HepG2 (cell line): Measurements from ENCODE around the gene MLH1. TPM values are rescaled to one million over a fixed set of nuclear protein-coding genes. Genes with fewer than 3 reads are reported as not detected.

Source experiments
- ATAC-seq: fragments of 200-7000 bp; cut with Tn5 transposase; 3 replicates; pipeline ENCODE4 v1.9.1; 2020; ENCODE audit warnings: mild to moderate bottlenecking, moderate library complexity
- BruUV-seq: library from RNA; stranded (reverse); fragments of 400-500 nt; replicated peaks from 2 replicates; lab custom pipeline; 2021; lab: Mats Ljungman, UMichigan
- CTCF ChIA-PET: fragments of 300-600 bp; formaldehyde crosslinking; extraction: SDS; loops from one replicate; lab custom pipeline; 2021; ENCODE audit warnings: low total read pairs, inconsistent platforms, low intra/inter-chr PET ratio; lab: Yijun Ruan, JAX
- POLR2A ChIA-PET: fragments of 350-600 bp; sonication (Branson Sonifier 250); formaldehyde crosslinking; loops from one replicate; lab custom pipeline; 2020; ENCODE audit warnings: antibody characterized with exemption, inconsistent platforms; lab: Yijun Ruan, JAX
- DNase-seq: peaks from one replicate; pipeline ENCODE4 v3.0.0-alpha.2; 2015; ENCODE audit warnings: low spot score
- FAIRE-seq: peaks from 3 replicates; lab custom pipeline; 2011; peaks lifted over from hg19 to GRCh38; lab: Jason Lieb, UNC
- H2AFZ ChIP-seq: one replicate; pipeline ENCODE4 v1.6.1; 2011; ENCODE audit warnings: low read length, inconsistent platforms
- H3K27ac ChIP-seq: fragments of 300-600 bp; 3 replicates; pipeline ENCODE4 v1.8.0; 2011; ENCODE audit warnings: mixed run types, mild to moderate bottlenecking, mixed read lengths, low read length, inconsistent platforms; ENCODE audit not compliant: insufficient read depth; ENCODE audit errors: extremely low read length
- H3K27me3 ChIP-seq, 2 experiments: fragments of 200-600 bp in 1 of 2; 2 replicates in 1 of 2; 3 replicates in 1 of 2; pipeline versions ENCODE4 v1.6.0 to v1.8.0; 2011; ENCODE audit warnings: low read length in 2 of 2, mild to moderate bottlenecking in 2 of 2, moderate library complexity in 2 of 2, inconsistent platforms in 1 of 2; ENCODE audit not compliant: insufficient read depth in 2 of 2, control insufficient read depth in 1 of 2
- H3K36me3 ChIP-seq, 2 experiments: fragments of 200-600 bp in 1 of 2; replicated peaks in 1 of 2; 2 replicates in 1 of 2; 3 replicates in 1 of 2; pipeline versions ENCODE4 v1.5.1 to v1.8.0; 2011; ENCODE audit warnings: low read length in 2 of 2, inconsistent platforms in 1 of 2; ENCODE audit not compliant: insufficient read depth in 2 of 2, control insufficient read depth in 1 of 2
- H3K4me1 ChIP-seq: 2 replicates; pipeline ENCODE4 v1.5.1; 2012; ENCODE audit warnings: low read length, inconsistent platforms; ENCODE audit not compliant: insufficient read depth
- H3K4me2 ChIP-seq: 2 replicates; pipeline ENCODE4 v1.6.0; 2011; ENCODE audit warnings: low read depth, low read length, inconsistent platforms
- H3K4me3 ChIP-seq, 3 experiments: fragments of 200-600 bp in 1 of 3; sonication (generic), shearing (Covaris generic) in 1 of 3; replicated peaks in 1 of 3; 2 replicates each; pipeline ENCODE4 v1.5.1; 2011 to 2016; ENCODE audit warnings: low read length in 3 of 3, inconsistent platforms in 2 of 3, low read depth in 2 of 3, mild to moderate bottlenecking in 2 of 3, control low read depth in 1 of 3, mixed read lengths in 1 of 3; ENCODE audit not compliant: insufficient read depth in 1 of 3
- H3K79me2 ChIP-seq: one replicate; pipeline ENCODE4 v1.6.1; 2011; ENCODE audit warnings: low read length, inconsistent platforms; ENCODE audit not compliant: insufficient read depth
- H3K9ac ChIP-seq: 2 replicates; pipeline ENCODE4 v1.6.0; 2011; ENCODE audit warnings: mild to moderate bottlenecking, low read depth, low read length, inconsistent platforms; ENCODE audit not compliant: insufficient read depth
- H3K9me3 ChIP-seq: 2 replicates; pipeline ENCODE4 v1.5.1; 2012; ENCODE audit warnings: mild to moderate bottlenecking, low read length
- H4K20me1 ChIP-seq: 2 replicates; pipeline ENCODE4 v1.6.0; 2011; ENCODE audit warnings: inconsistent platforms, mild to moderate bottlenecking, low read length, moderate library complexity; ENCODE audit not compliant: insufficient read depth
- GPN1 ChIP-seq: sonication (generic); formaldehyde crosslinking; IDR thresholded peaks from 2 replicates; pipeline ENCODE4 v1.5.1; 2020; ENCODE audit warnings: missing genetic modification reagents, borderline replicate concordance
- KLF12 ChIP-seq: sonication (generic); formaldehyde crosslinking; IDR thresholded peaks from 2 replicates; pipeline ENCODE4 v1.4.0; 2020; ENCODE audit warnings: missing genetic modification reagents, borderline replicate concordance
- MED8 ChIP-seq: sonication (generic); formaldehyde crosslinking; IDR thresholded peaks from 2 replicates; pipeline ENCODE4 v1.8.1; 2023; ENCODE audit warnings: mild to moderate bottlenecking, missing genetic modification reagents; ENCODE audit not compliant: insufficient replicate concordance
- ONECUT2 ChIP-seq: sonication (generic); formaldehyde crosslinking; IDR thresholded peaks from 2 replicates; pipeline ENCODE4 v1.4.0; 2020; ENCODE audit warnings: missing genetic modification reagents
- RBAK ChIP-seq: sonication (generic); formaldehyde crosslinking; IDR thresholded peaks from 2 replicates; pipeline ENCODE4 v1.5.1; 2020; ENCODE audit warnings: mild to moderate bottlenecking, missing genetic modification reagents
- RBM22 ChIP-seq: fragments of 200-400 bp; formaldehyde crosslinking; optimal IDR thresholded peaks from 2 replicates; pipeline ENCODE3; 2017; ENCODE audit warnings: mild to moderate bottlenecking, low read length, moderate library complexity
- RFX1 ChIP-seq: fragments of 450-650 bp; IDR thresholded peaks from 2 replicates; pipeline ENCODE4 v1.6.1; 2017
- SATB2 ChIP-seq: sonication (generic); formaldehyde crosslinking; IDR thresholded peaks from 2 replicates; pipeline ENCODE4 v1.5.0; 2020; ENCODE audit warnings: missing genetic modification reagents
- TOPORS ChIP-seq: sonication (generic); formaldehyde crosslinking; IDR thresholded peaks from 2 replicates; pipeline ENCODE4 v1.8.0; 2023; ENCODE audit warnings: mild to moderate bottlenecking, missing genetic modification reagents
- ZNF180 ChIP-seq: sonication (generic); formaldehyde crosslinking; IDR thresholded peaks from 2 replicates; pipeline ENCODE4 v1.4.0; 2020; ENCODE audit warnings: low read depth, missing genetic modification reagents, borderline replicate concordance
- ZNF33A ChIP-seq: sonication (generic); formaldehyde crosslinking; IDR thresholded peaks from 2 replicates; pipeline ENCODE4 v1.5.1; 2020; ENCODE audit warnings: missing genetic modification reagents, mild to moderate bottlenecking, moderate library complexity, borderline replicate concordance
- ZNF414 ChIP-seq: sonication (generic); formaldehyde crosslinking; IDR thresholded peaks from 2 replicates; pipeline ENCODE4 v1.5.0; 2020; ENCODE audit warnings: missing genetic modification reagents
- ZNF510 ChIP-seq: sonication (generic); formaldehyde crosslinking; IDR thresholded peaks from 2 replicates; pipeline ENCODE4 v1.4.0; 2020; ENCODE audit warnings: low read depth, mild to moderate bottlenecking, missing genetic modification reagents
- ZSCAN21 ChIP-seq: sonication (generic); formaldehyde crosslinking; IDR thresholded peaks from 2 replicates; pipeline ENCODE4 v1.8.0; 2022; ENCODE audit warnings: mild to moderate bottlenecking, missing genetic modification reagents, moderate library complexity, borderline replicate concordance
- WGBS: methylation state at CpG from one replicate; pipeline ENCODE4 v1.1.6; 2017; ENCODE audit warnings: low lambda C conversion rate; 5-methylcytosine and 5-hydroxymethylcytosine counted together
- in situ Hi-C: cut with HindIII; loops from 2 replicates; pipeline ENCODE4 v1.10.0; 2017; ENCODE audit warnings: low pct_unique_long_range_greater_than_20kb; ENCODE audit not compliant: extremely low pct_ligation_motif_present
- intact Hi-C: fragments of 100-400 bp; cut with micrococcal nuclease; formaldehyde crosslinking; loops from one replicate; pipeline ENCODE4 v1.10.0; 2022; ENCODE audit not compliant: unreplicated experiment
- polyA plus RNA-seq, 8 experiments: library from polyadenylated mRNA; depleted of rRNA in 3 of 8; stranded (reverse) in 7 of 8; unstranded in 1 of 8; fragments of >200 nt; fragmentation: Illumina TruSeq in 4 of 8; extraction: Trizol in 4 of 8; gene quantifications; 2 replicates each; pipeline versions ENCODE4 v1.2.1 to v1.2.3, GENCODE V29; 2011 to 2016; ENCODE audit warnings: low read depth in 4 of 8, missing spikeins in 1 of 8, mixed read lengths in 1 of 8; ENCODE audit not compliant: insufficient read depth in 1 of 8
- total RNA-seq, 5 experiments: library from RNA; depleted of rRNA; stranded (reverse); fragments of >200 nt; fragmentation: Illumina TruSeq; extraction: Trizol; gene quantifications; 2 replicates each; pipeline ENCODE4 v1.2.3, GENCODE V29; 2016; ENCODE audit warnings: low read depth in 1 of 5
- TF ChIP-seq, protein P1 (sequence below): sonication (generic); formaldehyde crosslinking; IDR thresholded peaks from 2 replicates; pipeline ENCODE4 v1.5.1; 2020; ENCODE audit warnings: mild to moderate bottlenecking, missing genetic modification reagents

Gene MLH1
- total and polyA plus RNA-seq, 2 of the 13 experiments (the other 11 are each of a cell fraction or from before 2014, with no cell fraction given) = 29.5 to 70.8 TPM

DNA sequence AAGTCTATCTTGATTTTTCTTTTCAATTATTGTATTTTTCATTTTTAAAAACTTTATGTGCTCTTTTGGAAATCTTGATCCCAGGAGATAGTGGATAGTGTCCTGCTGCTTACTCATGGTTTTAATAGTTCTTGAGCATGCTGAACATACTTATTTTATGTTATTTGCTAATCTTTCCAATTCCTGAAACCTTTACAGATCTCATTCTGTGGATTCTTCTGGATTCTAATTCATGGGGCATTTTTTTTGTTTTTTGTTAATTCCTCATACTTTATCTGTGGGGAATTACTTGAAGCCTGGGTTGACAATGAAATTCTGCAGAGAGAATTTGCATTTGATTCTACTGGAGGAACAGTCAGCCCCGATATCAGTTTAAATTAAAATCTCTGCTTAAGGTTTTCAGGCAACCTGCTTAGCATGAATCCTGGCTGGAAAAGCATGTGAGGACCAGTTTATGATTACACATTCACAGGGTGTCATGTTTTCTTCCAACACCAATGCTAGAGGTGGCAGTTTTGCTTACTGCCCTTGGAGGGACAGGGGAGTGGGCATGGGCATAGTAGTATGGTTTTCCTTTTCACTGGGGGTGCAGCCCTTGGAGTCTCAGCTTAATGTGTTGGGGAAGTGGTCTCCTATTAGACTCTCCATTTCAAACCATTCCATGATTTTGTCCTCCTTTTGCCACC lies 46.0 kb downstream of the MLH1 start:
- 100% methylated on average over 1 of the region's 1 CpG for WGBS
- no TSS peak for BruUV-seq
- TF ChIP-seq KLF12 (CRISPR knock-in tag) (no peak), TOPORS (CRISPR knock-in tag) (no peak), ONECUT2 (CRISPR knock-in tag) (no peak), ZNF180 (CRISPR knock-in tag) (no peak), ZNF33A (CRISPR knock-in tag) (no peak), ZNF510 (no peak)
- no peak overlapping the region for H3K9ac ChIP-seq
- POLR2A ChIA-PET = no interaction called here
- no peaks in the 10 kb centered on the region; a peak in 1 of 5 replicates for H3K27me3 ChIP-seq
- no peak for FAIRE-seq
- no peak overlapping the region for H3K4me3 ChIP-seq
- ATAC-seq = no peak
- peaks cover 10 to 65% of the 10 kb centered on the region in 2 experiments for H3K36me3 ChIP-seq
- no peak overlapping the region for H3K27ac ChIP-seq
- CTCF ChIA-PET = no interaction called here
- no peak overlapping the region for H3K4me2 ChIP-seq
- H3K79me2 ChIP-seq = no peaks in the 10 kb centered on the region
- no peaks in the 10 kb centered on the region for H3K9me3 ChIP-seq
- no peaks in the 10 kb centered on the region for H4K20me1 ChIP-seq
- H3K4me1 ChIP-seq = no peaks in the 10 kb centered on the region
- no peak overlapping the region for H2AFZ ChIP-seq
- in situ Hi-C loops = no loop called here
- DNase-seq = no peak
- intact Hi-C loops = no loop called here

DNA sequence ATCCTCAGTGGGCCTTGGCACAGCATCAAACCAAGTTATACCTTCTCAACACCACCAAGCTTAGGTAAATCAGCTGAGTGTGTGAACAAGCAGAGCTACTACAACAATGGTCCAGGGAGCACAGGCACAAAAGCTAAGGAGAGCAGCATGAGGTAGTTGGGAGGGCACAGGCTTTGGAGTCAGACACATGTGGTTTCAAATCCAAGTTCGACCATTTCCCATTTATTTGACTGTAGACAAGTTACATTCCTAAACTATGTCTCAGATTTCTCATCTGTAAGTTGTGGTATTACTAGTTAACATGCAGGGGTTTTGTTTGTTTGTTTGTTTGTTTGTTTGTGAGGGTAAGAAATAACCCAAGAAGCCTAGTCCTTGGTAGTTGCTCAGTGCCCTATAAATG lies 46.9 kb downstream of the MLH1 start:
- Histone ChIP-seq H3K9ac (no peak overlapping the region), H3K27me3 (no peaks in the 10 kb centered on the region; a peak in 1 of 5 replicates), H3K79me2 (no peaks in the 10 kb centered on the region), H3K4me3 (no peak overlapping the region), H2AFZ (no peak overlapping the region), H3K27ac (no peak overlapping the region), H3K36me3 (peaks cover 10 to 63% of the 10 kb centered on the region in 2 experiments), H3K4me1 (no peaks in the 10 kb centered on the region), H3K4me2 (no peak overlapping the region), H4K20me1 (no peaks in the 10 kb centered on the region), H3K9me3 (no peaks in the 10 kb centered on the region)
- in situ Hi-C loops (no loop called here), intact Hi-C loops (no loop called here)
- BruUV-seq = no TSS peak
- ChIA-PET POLR2A (no interaction called here), CTCF (no interaction called here)
- no peak for DNase-seq
- ATAC-seq = no peak
- no peak for FAIRE-seq
- 89% methylated on average over 1 of the region's 1 CpG for WGBS
- TF ChIP-seq ZNF414 (CRISPR knock-in tag) (no peak), ZSCAN21 (CRISPR knock-in tag) (no peak), SATB2 (CRISPR knock-in tag) (no peak), GPN1 (CRISPR knock-in tag) (no peak), MED8 (CRISPR knock-in tag) (no peak), RBM22 (no peak), RBAK (no peak), RFX1 (no peak)
- TF ChIP-seq, protein P1, sequence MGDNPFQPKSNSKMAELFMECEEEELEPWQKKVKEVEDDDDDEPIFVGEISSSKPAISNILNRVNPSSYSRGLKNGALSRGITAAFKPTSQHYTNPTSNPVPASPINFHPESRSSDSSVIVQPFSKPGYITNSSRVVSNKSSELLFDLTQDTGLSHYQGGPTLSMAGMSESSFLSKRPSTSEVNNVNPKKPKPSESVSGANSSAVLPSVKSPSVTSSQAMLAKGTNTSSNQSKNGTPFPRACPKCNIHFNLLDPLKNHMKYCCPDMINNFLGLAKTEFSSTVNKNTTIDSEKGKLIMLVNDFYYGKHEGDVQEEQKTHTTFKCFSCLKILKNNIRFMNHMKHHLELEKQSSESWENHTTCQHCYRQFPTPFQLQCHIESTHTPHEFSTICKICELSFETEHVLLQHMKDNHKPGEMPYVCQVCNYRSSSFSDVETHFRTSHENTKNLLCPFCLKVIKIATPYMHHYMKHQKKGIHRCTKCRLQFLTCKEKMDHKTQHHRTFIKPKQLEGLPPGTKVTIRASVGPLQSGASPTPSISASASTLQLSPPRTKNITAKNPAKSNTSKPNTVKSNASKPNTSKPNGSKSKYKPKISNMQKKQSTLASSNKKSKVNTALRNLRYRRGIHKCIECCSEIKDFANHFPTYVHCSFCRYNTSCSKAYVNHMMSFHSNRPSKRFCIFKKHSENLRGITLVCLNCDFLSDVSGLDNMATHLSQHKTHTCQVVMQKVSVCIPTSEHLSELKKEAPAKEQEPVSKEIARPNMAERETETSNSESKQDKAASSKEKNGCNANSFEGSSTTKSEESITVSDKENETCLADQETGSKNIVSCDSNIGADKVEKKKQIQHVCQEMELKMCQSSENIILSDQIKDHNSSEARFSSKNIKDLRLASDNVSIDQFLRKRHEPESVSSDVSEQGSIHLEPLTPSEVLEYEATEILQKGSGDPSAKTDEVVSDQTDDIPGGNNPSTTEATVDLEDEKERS (CRISPR knock-in tag) = no peak
